Neural cell (in vitro differentiated cells): ENCODE data around the gene ASAP3. TPM values are rescaled to one million over a fixed set of nuclear protein-coding genes. Genes with fewer than 3 reads are reported as not detected.

Source experiments
- H2AFZ ChIP-seq: fragments of 200-600, 300-800 bp; sonication (generic), shearing (Covaris generic); 2 replicates; pipeline ENCODE4 v1.6.0; 2014; ENCODE audit warnings: low read depth, mild to moderate bottlenecking, antibody characterized with exemption, low read length, moderate library complexity
- H3F3A ChIP-seq: fragments of 200-600 bp; shearing (Covaris generic); 2 replicates; pipeline ENCODE4 v1.6.1; 2016; ENCODE audit warnings: mild to moderate bottlenecking, moderate library complexity, mixed read lengths, antibody characterized with exemption, low read length; ENCODE audit not compliant: insufficient read depth, poor library complexity, severe bottlenecking
- H3K27ac ChIP-seq: fragments of 200-600, 300-800 bp; sonication (generic), shearing (Covaris generic); 2 replicates; pipeline ENCODE4 v1.5.1; 2014; ENCODE audit warnings: mild to moderate bottlenecking, low read length, moderate library complexity
- H3K27me3 ChIP-seq: fragments of 300-800, 200-600 bp; sonication (generic), shearing (Covaris generic); 2 replicates; pipeline ENCODE4 v1.6.0; 2014; ENCODE audit warnings: mild to moderate bottlenecking, low read depth, low read length, moderate library complexity; ENCODE audit not compliant: insufficient read depth
- H3K36me3 ChIP-seq: fragments of 300-800, 200-600 bp; sonication (generic), shearing (Covaris generic); 2 replicates; pipeline ENCODE4 v1.5.1; 2014; ENCODE audit warnings: mild to moderate bottlenecking, antibody characterized with exemption, low read length, moderate library complexity; ENCODE audit not compliant: insufficient read depth
- H3K4me2 ChIP-seq: fragments of 300-800, 200-600 bp; sonication (generic), shearing (Covaris generic); 2 replicates; pipeline ENCODE4 v1.6.0; 2014; ENCODE audit warnings: mild to moderate bottlenecking, low read length
- H3K4me3 ChIP-seq: fragments of 300-800, 200-600 bp; sonication (generic), shearing (Covaris generic); 2 replicates; pipeline ENCODE4 v1.5.1; 2014; ENCODE audit warnings: mild to moderate bottlenecking, low read length, moderate library complexity
- H3K79me2 ChIP-seq: fragments of 200-600 bp; shearing (Covaris generic); replicated peaks from 2 replicates; pipeline ENCODE4 v1.6.0; 2014; ENCODE audit warnings: mild to moderate bottlenecking, low read length, moderate library complexity; ENCODE audit not compliant: insufficient read depth
- H3K9ac ChIP-seq: fragments of 300-800, 200-600 bp; sonication (generic), shearing (Covaris generic); 2 replicates; pipeline ENCODE4 v1.6.1; 2016; ENCODE audit warnings: mild to moderate bottlenecking, low read length, mixed read lengths
- H3K9me2 ChIP-seq: fragments of 200-600 bp; shearing (Covaris generic); 2 replicates; pipeline ENCODE4 v1.6.1; 2016; ENCODE audit warnings: mild to moderate bottlenecking, low read length, mixed read lengths; ENCODE audit not compliant: insufficient read depth
- H3K9me3 ChIP-seq: fragments of 200-600, 300-800 bp; sonication (generic), shearing (Covaris generic); 2 replicates; pipeline ENCODE4 v1.6.1; 2016; ENCODE audit warnings: mild to moderate bottlenecking, mixed run types, low read length, moderate library complexity, mixed read lengths
- H4K20me1 ChIP-seq: fragments of 200-600 bp; shearing (Covaris generic); 2 replicates; pipeline ENCODE4 v1.6.1; 2016; ENCODE audit warnings: mild to moderate bottlenecking, mixed run types; ENCODE audit not compliant: insufficient read depth
- CTCF ChIP-seq: fragments of 450-650 bp; IDR thresholded peaks from 2 replicates; pipeline ENCODE4 v1.5.1; 2014; ENCODE audit warnings: antibody characterized with exemption, mild to moderate bottlenecking, moderate library complexity; ENCODE audit not compliant: poor library complexity, severe bottlenecking
- EP300 ChIP-seq: fragments of 450-650 bp; conservative IDR thresholded peaks from 2 replicates; pipeline ENCODE4 v1.6.1; 2014; ENCODE audit warnings: antibody characterized with exemption, mild to moderate bottlenecking, moderate library complexity; ENCODE audit not compliant: poor library complexity, severe bottlenecking
- EZH2 ChIP-seq: fragments of 200-600, 300-800 bp; shearing (Covaris generic), sonication (generic); IDR thresholded peaks from 2 replicates; pipeline ENCODE4 v1.6.1; 2014; ENCODE audit warnings: antibody characterized with exemption, low read length, borderline replicate concordance, mild to moderate bottlenecking; ENCODE audit not compliant: insufficient read depth, poor library complexity, severe bottlenecking
- MXI1 ChIP-seq: fragments of 450-650 bp; conservative IDR thresholded peaks from 2 replicates; pipeline ENCODE4 v1.6.1; 2014; ENCODE audit warnings: antibody characterized with exemption, mild to moderate bottlenecking; ENCODE audit not compliant: poor library complexity, severe bottlenecking
- POLR2AphosphoS5 ChIP-seq: IDR thresholded peaks from 2 replicates; pipeline ENCODE4 v1.6.1; 2012
- RAD21 ChIP-seq: fragments of 450-650 bp; conservative IDR thresholded peaks from 2 replicates; pipeline ENCODE4 v1.6.1; 2014; ENCODE audit warnings: antibody characterized with exemption, mild to moderate bottlenecking, moderate library complexity
- REST ChIP-seq: IDR thresholded peaks from 2 replicates; pipeline ENCODE4 v1.6.1; 2012; ENCODE audit warnings: borderline replicate concordance
- SMC3 ChIP-seq: fragments of 450-650 bp; conservative IDR thresholded peaks from 2 replicates; pipeline ENCODE4 v1.6.1; 2014; ENCODE audit warnings: antibody characterized with exemption, mild to moderate bottlenecking, moderate library complexity; ENCODE audit not compliant: poor library complexity
- TAF1 ChIP-seq: IDR thresholded peaks from 2 replicates; pipeline ENCODE4 v1.6.1; 2012; ENCODE audit warnings: low read depth
- polyA plus RNA-seq: library from polyadenylated mRNA; depleted of rRNA; stranded (reverse); fragments of >200 nt; gene quantifications from 2 replicates; pipeline ENCODE4 v1.2.3, GENCODE V29; 2014

The ASAP3 gene
- polyA plus RNA-seq, 1 donor from 2014 or later: 24.9 TPM

GRCh38 chr1:23461050-23461449, 22.9 kb downstream of the ASAP3 start:
- H3K9ac ChIP-seq: no peak overlapping the region
- H2AFZ ChIP-seq: no peak overlapping the region
- H3K79me2 ChIP-seq: no peaks in the 10 kb centered on the region
- TF ChIP-seq CTCF: no peak
- no peak for TF ChIP-seq EP300
- no peak for TF ChIP-seq MXI1
- TF ChIP-seq TAF1: no peak
- no peak for TF ChIP-seq EZH2
- TF ChIP-seq RAD21: no peak
- no peak for TF ChIP-seq POLR2AphosphoS5
- no peak for TF ChIP-seq REST
- no peak for TF ChIP-seq SMC3
- H3K9me3 ChIP-seq: no peaks in the 10 kb centered on the region
- H3K27me3 ChIP-seq: no peaks in the 10 kb centered on the region
- no peak overlapping the region for H3K27ac ChIP-seq
- no peaks in the 10 kb centered on the region for H4K20me1 ChIP-seq
- H3K4me2 ChIP-seq: no peak overlapping the region
- H3K9me2 ChIP-seq: no peaks in the 10 kb centered on the region
- no peak overlapping the region for H3K4me3 ChIP-seq
- no peaks in the 10 kb centered on the region for H3K36me3 ChIP-seq
- no peaks in the 10 kb centered on the region for H3F3A ChIP-seq

GRCh38 chr1:23460519-23460918, 23.5 kb downstream of the ASAP3 start:
- no peaks in the 10 kb centered on the region for H3K79me2 ChIP-seq
- H2AFZ ChIP-seq: no peak overlapping the region
- H3K27ac ChIP-seq: no peak overlapping the region
- H3F3A ChIP-seq: no peaks in the 10 kb centered on the region
- no peaks in the 10 kb centered on the region for H4K20me1 ChIP-seq
- no peaks in the 10 kb centered on the region for H3K9me2 ChIP-seq
- no peaks in the 10 kb centered on the region for H3K27me3 ChIP-seq
- no peaks in the 10 kb centered on the region for H3K36me3 ChIP-seq
- no peak overlapping the region for H3K4me2 ChIP-seq
- TF ChIP-seq EZH2 (no peak), REST (no peak)
- H3K4me3 ChIP-seq: no peak overlapping the region
- no peak overlapping the region for H3K9ac ChIP-seq
- H3K9me3 ChIP-seq: no peaks in the 10 kb centered on the region
